ENCODE results near the gene BANK1. TPM values are rescaled to one million over a fixed set of nuclear protein-coding genes. Genes with fewer than 3 reads are reported as not detected.

Gene BANK1
- total and polyA plus RNA-seq, 2 of the 4 experiments (the other 2 are of a cell fraction) = under 0.01 to 0.51 TPM

GRCh38 chr4:101938836-101939235 lies 148.3 kb downstream of the BANK1 start:
- no peak overlapping the region for H3K14ac ChIP-seq (replicated peaks; ENCODE audit: low read depth, low read length)
- H3K56ac ChIP-seq (ENCODE audit: extremely low read depth, insufficient read depth, low read length) = no peak overlapping the region
- ATAC-seq (ENCODE audit: low read depth) = no peak
- no peaks in the 10 kb centered on the region for H3K79me1 ChIP-seq (ENCODE audit: low read depth in 1 of 2, low read length in 2 of 2)
- H3K9me1 ChIP-seq (ENCODE audit: insufficient read depth, low read length) = no peaks in the 10 kb centered on the region
- ChIA-PET POLR2A (ENCODE audit: unreplicated experiment) (no interaction called here), CTCF (interaction anchor here (0.7 kb wide), 1 partner anchor 117 kb away, joined by 3 read pairs; no protein-coding TSS in a partner anchor)
- no peak overlapping the region for H3K4me3 ChIP-seq (ENCODE audit: insufficient read depth, low read depth, low read length)
- no peak overlapping the region for H2AK9ac ChIP-seq (replicated peaks; ENCODE audit: low read depth, low read length, poor library complexity)
- no peak overlapping the region for H3K4ac ChIP-seq (ENCODE audit: low read depth, low read length)
- H3K23ac ChIP-seq (ENCODE audit: low read depth, low read length) = no peak overlapping the region
- H2AK5ac ChIP-seq (ENCODE audit: low read depth, low read length) = no peak overlapping the region
- no TSS peak for BruUV-seq (replicated peaks)
- no peak overlapping the region for H2BK5ac ChIP-seq (ENCODE audit: low read depth, low read length, poor library complexity, severe bottlenecking)
- H4K8ac ChIP-seq (ENCODE audit: low read depth in 2 of 2, low read length in 2 of 2) = no peak overlapping the region
- no peak overlapping the region for H2BK120ac ChIP-seq (ENCODE audit: low read depth, low read length)
- no peak overlapping the region for H2BK20ac ChIP-seq (ENCODE audit: low read depth, low read length)
- in situ Hi-C loops (cut with MboI; ENCODE audit: low sequenced_read_pairs) = no loop called here
- H3K27me3 ChIP-seq (ENCODE audit: control insufficient read depth, insufficient read depth, low read length) = no peaks in the 10 kb centered on the region
- no peaks in the 10 kb centered on the region for H3K36me3 ChIP-seq (ENCODE audit: control insufficient read depth, insufficient read depth, low read length)
- H3K9me3 ChIP-seq (ENCODE audit: control insufficient read depth, insufficient read depth, low read length) = no peaks in the 10 kb centered on the region
- intact Hi-C loops (cut with micrococcal nuclease) = no loop called here
- H4K20me1 ChIP-seq (ENCODE audit: insufficient read depth, low read length) = no peaks in the 10 kb centered on the region
- H4K91ac ChIP-seq (ENCODE audit: insufficient read depth, low read depth, low read length) = no peak overlapping the region
- H3K4me2 ChIP-seq (ENCODE audit: low read depth, low read length) = no peak overlapping the region
- no peak overlapping the region for H2BK15ac ChIP-seq (ENCODE audit: low read depth, low read length)
- TF ChIP-seq FOS (IDR thresholded peaks at IDR 0.05; ENCODE audit: low read depth, low read length) = no peak
- TF ChIP-seq SMC3 (IDR thresholded peaks at IDR 0.05; ENCODE audit: low read depth, low read length) = no peak
- TF ChIP-seq RAD21 (IDR thresholded peaks at IDR 0.05; ENCODE audit: low read length) = no peak
- no peak for TF ChIP-seq MXI1 (IDR thresholded peaks at IDR 0.05; ENCODE audit: borderline replicate concordance, low read depth, low read length)
- TF ChIP-seq RCOR1 (IDR thresholded peaks at IDR 0.05; ENCODE audit: insufficient replicate concordance, low read length) = no peak
- no peak for TF ChIP-seq NFE2L2 (IDR thresholded peaks at IDR 0.05; ENCODE audit: low read depth, low read length)
- TF ChIP-seq CHD1 (IDR thresholded peaks at IDR 0.05; ENCODE audit: low read depth, low read length) = no peak
- no peak overlapping the region for H3K18ac ChIP-seq (ENCODE audit: low read depth, low read length)
- no peaks in the 10 kb centered on the region for H3K4me1 ChIP-seq (ENCODE audit: control insufficient read depth, insufficient read depth, low read length)
- DNase-seq = no peak
- dilution Hi-C loops (cut with HindIII; ENCODE audit: low sequenced_read_pairs, unreplicated experiment) = no loop called here
- no peak overlapping the region for H2AFZ ChIP-seq (replicated peaks; ENCODE audit: low read length, poor library complexity)
- no peak overlapping the region for H3K9ac ChIP-seq (ENCODE audit: low read depth, low read length)
- no peak overlapping the region for H3K27ac ChIP-seq (ENCODE audit: insufficient read depth, low read length)
- H4K5ac ChIP-seq (ENCODE audit: low read depth, low read length) = no peak overlapping the region
- WGBS, 2 experiments (ENCODE audit: extremely low coverage in 2 of 2, insufficient read length in 1 of 2) = 50% methylated on average over 1 of the region's 2 CpGs; no CpG with 5 or more reads in 1 of the 2 experiments
